GM12873 (cell line): Measurements from ENCODE around the gene CASP7.

Source experiments
- CTCF ChIP-seq: IDR thresholded peaks from 2 replicates; pipeline ENCODE4 v1.5.1; 2012; ENCODE audit warnings: low read depth, mild to moderate bottlenecking, moderate library complexity, low read length, control low read depth; ENCODE audit not compliant: insufficient read depth; ENCODE audit errors: missing control alignments

Gene CASP7

GRCh38 chr10:113736576-113736975 lies 56.9 kb downstream of the CASP7 start:
- no peak for TF ChIP-seq CTCF

GRCh38 chr10:113739031-113739430 lies 59.3 kb downstream of the CASP7 start:
- TF ChIP-seq CTCF, result no peak

GRCh38 chr10:113739577-113739976 lies 59.9 kb downstream of the CASP7 start:
- TF ChIP-seq CTCF, result no peak

GRCh38 chr10:113740850-113741249 lies 61.1 kb downstream of the CASP7 start:
- TF ChIP-seq CTCF, result no peak

GRCh38 chr10:113742466-113742865 lies 62.8 kb downstream of the CASP7 start:
- TF ChIP-seq CTCF, result no peak

GRCh38 chr10:113743594-113743993 lies 63.9 kb downstream of the CASP7 start:
- TF ChIP-seq CTCF, result no peak

GRCh38 chr10:113745374-113745773 lies 65.7 kb downstream of the CASP7 start:
- TF ChIP-seq CTCF, result no peak

- TF ChIP-seq CTCF, result no peak
Observed at GRCh38 chr10:113746217-113746957, 66.7 kb downstream of the CASP7 start.
